Chondrocyte (in vitro differentiated cells): ENCODE measurements around the gene NHERF2. TPM values are rescaled to one million over a fixed set of nuclear protein-coding genes. Genes with fewer than 3 reads are reported as not detected.
A peak's percentile ranks its signal among the peaks of the same experiment; 100 is the strongest.

ENCODE experiments used
- DNase-seq: peaks from one replicate; pipeline ENCODE4 v3.0.0; 2021; ENCODE audit warnings: mixed read lengths, low spot score
- H3K27ac Mint-ChIP-seq: one replicate; pipeline ENCODE4 v1.8.0; 2021; ENCODE audit warnings: mild to moderate bottlenecking, moderate library complexity, mixed read lengths; ENCODE audit not compliant: unreplicated experiment
- H3K27me3 Mint-ChIP-seq: 2 replicates; pipeline ENCODE4 v1.8.0; 2021; ENCODE audit warnings: low read depth, mixed read lengths
- H3K36me3 Mint-ChIP-seq: 2 replicates; pipeline ENCODE4 v1.8.0; 2021; ENCODE audit warnings: low read depth, mixed read lengths
- H3K4me1 Mint-ChIP-seq: 2 replicates; pipeline ENCODE4 v1.8.0; 2021; ENCODE audit warnings: low read depth, mild to moderate bottlenecking, mixed read lengths
- H3K4me3 Mint-ChIP-seq: one replicate; pipeline ENCODE4 v1.8.0; 2021; ENCODE audit warnings: mild to moderate bottlenecking, moderate library complexity, mixed read lengths; ENCODE audit not compliant: unreplicated experiment
- H3K9me3 Mint-ChIP-seq: 2 replicates; pipeline ENCODE4 v1.8.0; 2021; ENCODE audit warnings: low read depth, mixed read lengths
- total RNA-seq: library from RNA; stranded (reverse); gene quantifications from 3 replicates; pipeline ENCODE4 v1.2.1, GENCODE V29; 2021
- TF ChIP-seq, protein P1 (sequence below): fragments of 200-600 bp; sonication (generic); IDR thresholded peaks from 2 replicates; pipeline ENCODE4 v1.5.0; 2021; ENCODE audit warnings: antibody characterized with exemption, mild to moderate bottlenecking, moderate library complexity

Gene NHERF2
- total RNA-seq, 1 donor from 2014 or later, result 87.0 TPM

DNA sequence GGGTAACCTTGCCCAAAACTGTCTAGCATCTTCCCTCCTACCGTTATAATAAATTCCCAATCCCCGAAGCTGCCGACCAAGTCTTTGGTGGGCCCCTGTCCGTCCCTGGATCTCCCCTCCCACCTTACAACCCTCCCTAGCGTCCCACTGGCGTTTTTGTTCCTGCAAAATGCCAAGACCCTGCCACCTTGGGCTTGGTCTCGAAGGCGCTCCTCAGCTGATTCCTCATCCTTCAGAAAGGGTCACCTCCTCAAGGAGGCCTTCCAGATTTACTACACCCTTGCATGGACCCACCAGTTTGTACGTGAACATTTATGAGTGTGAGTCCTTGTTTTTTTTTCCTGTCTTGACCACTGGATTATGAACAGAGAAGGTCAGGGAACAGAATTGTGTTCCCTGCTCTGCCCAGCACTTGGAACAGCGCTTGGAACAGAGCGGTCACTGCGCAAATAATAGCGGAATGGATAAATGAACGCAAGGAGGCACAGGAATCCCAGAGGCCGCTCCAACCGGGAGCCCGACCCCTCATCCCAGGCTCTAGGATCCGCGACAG lies 43.6 kb upstream of the NHERF2 start:
- peak overlapping the region; percentile 70 for H3K4me3 Mint-ChIP-seq

GRCh38 chr16:1983544-1984346 lies 43.0 kb upstream of the NHERF2 start, which contains the start of gene GFER:
Gene GFER (plus strand): TSS chr16:1984193. CDS start chr16:1984219, 26 bp downstream.
- Mint-ChIP-seq H3K4me3 (peak within 1 kb of the TSS; percentile 80), H3K36me3 (peaks cover 3% of the 10 kb centered on the region)

More for the DNA sequence above, 43.6 kb upstream of the NHERF2 start:
- peak overlapping the region; percentile 70 for H3K27ac Mint-ChIP-seq
- no peaks in the 10 kb centered on the region for H3K9me3 Mint-ChIP-seq
- H3K4me1 Mint-ChIP-seq, result peaks cover 12% of the 10 kb centered on the region
- peaks cover 5% of the 10 kb centered on the region for H3K36me3 Mint-ChIP-seq
- no peaks in the 10 kb centered on the region for H3K27me3 Mint-ChIP-seq
- DNase-seq, result no peak
- TF ChIP-seq, protein P1, sequence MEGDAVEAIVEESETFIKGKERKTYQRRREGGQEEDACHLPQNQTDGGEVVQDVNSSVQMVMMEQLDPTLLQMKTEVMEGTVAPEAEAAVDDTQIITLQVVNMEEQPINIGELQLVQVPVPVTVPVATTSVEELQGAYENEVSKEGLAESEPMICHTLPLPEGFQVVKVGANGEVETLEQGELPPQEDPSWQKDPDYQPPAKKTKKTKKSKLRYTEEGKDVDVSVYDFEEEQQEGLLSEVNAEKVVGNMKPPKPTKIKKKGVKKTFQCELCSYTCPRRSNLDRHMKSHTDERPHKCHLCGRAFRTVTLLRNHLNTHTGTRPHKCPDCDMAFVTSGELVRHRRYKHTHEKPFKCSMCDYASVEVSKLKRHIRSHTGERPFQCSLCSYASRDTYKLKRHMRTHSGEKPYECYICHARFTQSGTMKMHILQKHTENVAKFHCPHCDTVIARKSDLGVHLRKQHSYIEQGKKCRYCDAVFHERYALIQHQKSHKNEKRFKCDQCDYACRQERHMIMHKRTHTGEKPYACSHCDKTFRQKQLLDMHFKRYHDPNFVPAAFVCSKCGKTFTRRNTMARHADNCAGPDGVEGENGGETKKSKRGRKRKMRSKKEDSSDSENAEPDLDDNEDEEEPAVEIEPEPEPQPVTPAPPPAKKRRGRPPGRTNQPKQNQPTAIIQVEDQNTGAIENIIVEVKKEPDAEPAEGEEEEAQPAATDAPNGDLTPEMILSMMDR, result no peak

GRCh38 chr16:1984347-1985225 lies 42.1 kb upstream of the NHERF2 start:
- Mint-ChIP-seq H3K27me3 (peaks cover 11% of the 10 kb centered on the region), H3K9me3 (no peaks in the 10 kb centered on the region), H3K36me3 (peaks cover 2% of the 10 kb centered on the region), H3K4me3 (peak overlapping the region; percentile 80), H3K4me1 (peaks cover 15% of the 10 kb centered on the region), H3K27ac (peak overlapping the region; percentile 46)
- TF ChIP-seq, protein P1, result no peak
- no peak for DNase-seq

More at GRCh38 chr16:1983544-1984346, 43.0 kb upstream of the NHERF2 start, which contains the start of gene GFER:
- H3K27me3 Mint-ChIP-seq, result peaks cover 3% of the 10 kb centered on the region
- H3K4me1 Mint-ChIP-seq, result peaks cover 12% of the 10 kb centered on the region
- H3K9me3 Mint-ChIP-seq, result no peaks in the 10 kb centered on the region
- DNase-seq, result no peak
- H3K27ac Mint-ChIP-seq, result peak within 1 kb of the TSS; percentile 70
- TF ChIP-seq, protein P1, result peak; percentile 75

DNA sequence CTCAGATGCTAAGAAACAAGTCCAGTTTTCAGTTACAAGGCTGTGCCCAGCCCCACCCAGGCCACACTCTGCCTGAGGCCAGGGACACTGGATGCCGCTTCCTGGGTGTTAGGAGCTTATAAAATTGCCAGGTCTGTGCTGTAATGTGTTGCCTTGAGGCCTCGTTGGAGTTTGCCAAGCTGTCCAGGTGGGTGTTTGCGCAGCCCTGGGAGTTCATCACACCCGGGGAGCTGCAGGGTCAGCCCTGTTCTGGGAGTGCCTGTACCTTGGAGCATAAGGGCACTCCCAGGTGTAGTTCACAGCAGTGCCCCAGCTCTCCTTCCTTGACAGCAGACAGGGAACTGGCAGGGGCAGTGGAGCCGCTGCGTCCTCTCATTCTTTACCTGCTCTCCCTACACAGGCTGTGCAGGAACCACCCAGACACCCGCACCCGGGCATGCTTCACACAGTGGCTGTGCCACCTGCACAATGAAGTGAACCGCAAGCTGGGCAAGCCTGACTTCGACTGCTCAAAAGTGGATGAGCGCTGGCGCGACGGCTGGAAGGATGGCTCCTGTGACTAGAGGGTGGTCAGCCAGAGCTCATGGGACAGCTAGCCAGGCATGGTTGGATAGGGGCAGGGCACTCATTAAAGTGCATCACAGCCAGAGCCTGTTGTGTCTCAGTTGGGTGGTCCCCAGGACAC lies 41.1 kb upstream of the NHERF2 start:
- no peak overlapping the region for H3K27ac Mint-ChIP-seq
- TF ChIP-seq, protein P1, result no peak
- DNase-seq, result no peak
- peaks cover 2% of the 10 kb centered on the region for H3K36me3 Mint-ChIP-seq
- H3K27me3 Mint-ChIP-seq, result peaks cover 11% of the 10 kb centered on the region
- H3K4me3 Mint-ChIP-seq, result peak overlapping the region; percentile 80
- peaks cover 15% of the 10 kb centered on the region for H3K4me1 Mint-ChIP-seq
- H3K9me3 Mint-ChIP-seq, result no peaks in the 10 kb centered on the region
